Fibroblast of skin of right quadriceps (primary cell): ENCODE data around the gene PLCL1.
A peak's percentile ranks its signal among the peaks of the same experiment; 100 is the strongest.

Experiments used
- DNase-seq: peaks from one replicate; pipeline ENCODE4 v3.0.0-alpha.2; 2013

PLCL1 gene

DNA sequence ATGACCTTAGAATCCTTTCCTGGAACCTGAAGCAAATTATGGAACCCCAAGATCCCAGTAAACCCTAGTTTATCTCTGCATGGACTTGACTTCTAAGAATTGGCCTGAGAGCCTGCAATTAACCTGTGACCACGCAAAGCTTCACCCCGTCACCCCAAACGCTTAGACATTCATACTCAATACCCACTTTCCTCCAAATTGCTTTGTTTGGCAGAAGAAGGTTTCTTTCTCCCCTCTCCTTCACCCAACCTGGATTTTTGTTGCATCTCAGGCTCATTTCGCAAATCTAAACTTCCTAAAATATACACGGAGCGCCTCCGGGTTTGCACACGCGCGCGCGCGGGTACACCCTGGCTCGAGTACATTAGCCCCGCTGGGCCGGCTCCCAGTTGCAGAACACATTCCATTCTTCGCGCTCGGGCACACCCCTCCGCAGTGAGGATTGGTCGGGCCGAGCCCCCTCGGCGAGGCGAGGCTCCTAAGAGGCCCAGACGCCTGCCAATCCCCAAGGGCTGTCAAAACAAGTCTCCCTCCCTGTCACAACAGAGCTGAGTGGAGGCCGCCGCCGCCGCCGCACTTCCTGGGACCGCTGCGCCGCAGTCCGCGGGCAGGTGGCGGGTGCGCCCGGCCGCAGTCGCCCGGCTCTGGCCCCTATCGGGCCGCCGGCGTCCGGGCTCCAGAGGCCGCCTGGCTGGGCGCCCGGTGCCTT is at the start of gene PLCL1:
TSS of gene PLCL1 (plus strand) at position 545 of the 709 bp plus-strand sequence.
- DNase-seq: peak; percentile 92

DNA sequence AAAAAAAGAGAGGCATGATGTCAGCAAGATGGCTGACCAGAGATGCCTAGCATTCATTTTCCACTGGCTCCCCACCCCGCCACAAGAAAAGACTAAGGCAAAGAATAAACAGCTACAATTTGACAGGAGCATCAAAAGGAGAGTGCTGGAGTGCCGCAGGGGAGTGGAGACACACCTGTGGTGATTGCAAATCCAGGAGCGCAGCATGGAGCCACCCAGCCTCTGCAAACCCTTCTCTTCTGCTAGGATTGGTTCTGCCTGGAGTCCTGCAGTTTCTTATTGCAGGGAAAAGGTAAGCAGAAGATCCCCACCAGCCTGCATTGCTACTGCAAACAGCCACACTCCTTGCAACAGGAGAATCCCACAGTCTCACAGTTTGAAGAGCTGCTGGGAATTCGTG is 45.4 kb upstream of the PLCL1 start:
- DNase-seq: no peak

DNA sequence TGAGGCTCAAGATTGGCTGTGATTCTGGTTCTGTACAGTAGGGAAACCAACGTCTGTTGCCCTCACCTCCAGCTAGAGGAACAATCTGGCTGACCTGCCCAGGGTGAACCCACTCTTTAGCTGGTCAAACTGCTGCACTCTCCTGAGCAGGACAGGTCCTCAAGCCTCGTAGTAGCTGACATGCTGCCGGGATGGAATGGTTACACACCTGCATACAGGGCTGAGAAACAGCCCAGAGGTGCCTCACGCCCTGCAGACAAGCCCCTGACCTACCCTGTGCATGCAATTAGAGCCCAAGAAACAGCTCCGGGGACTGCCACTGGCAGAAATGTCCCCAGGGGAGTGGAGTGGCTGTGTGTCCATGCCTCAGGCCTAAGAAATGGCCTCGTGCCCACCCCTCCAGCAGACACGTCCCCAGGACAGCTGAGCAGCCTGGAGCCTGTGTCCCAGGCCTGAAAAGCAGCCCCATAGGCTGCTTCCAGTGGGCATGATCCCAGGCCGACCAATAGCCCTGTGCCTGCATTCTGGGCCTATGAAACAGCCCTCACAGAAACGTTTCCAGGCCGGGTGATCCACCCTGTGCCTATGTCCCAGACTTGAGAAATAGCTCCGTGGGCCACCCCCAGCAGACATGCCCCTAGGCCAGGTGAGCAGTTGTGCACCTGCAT is 44.6 kb upstream of the PLCL1 start:
- no peak for DNase-seq

DNA sequence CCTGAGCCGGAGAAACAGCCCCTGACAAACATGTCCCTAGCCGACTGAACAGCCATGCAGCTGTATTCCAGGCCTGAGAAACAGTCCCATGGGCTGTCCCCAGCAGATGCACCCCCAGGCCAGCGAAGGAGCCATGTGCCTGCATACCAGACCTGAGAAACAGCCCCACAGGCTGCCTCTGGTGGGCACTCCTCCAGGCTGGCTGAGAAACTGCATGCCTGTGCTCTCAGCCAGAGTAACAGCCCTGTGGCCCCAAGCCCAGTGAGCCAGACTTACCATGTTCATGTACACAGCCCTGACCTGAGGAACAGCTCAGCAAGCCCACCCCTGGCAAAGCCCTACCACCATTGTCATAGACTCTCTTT is 44.1 kb upstream of the PLCL1 start:
- DNase-seq: no peak

DNA sequence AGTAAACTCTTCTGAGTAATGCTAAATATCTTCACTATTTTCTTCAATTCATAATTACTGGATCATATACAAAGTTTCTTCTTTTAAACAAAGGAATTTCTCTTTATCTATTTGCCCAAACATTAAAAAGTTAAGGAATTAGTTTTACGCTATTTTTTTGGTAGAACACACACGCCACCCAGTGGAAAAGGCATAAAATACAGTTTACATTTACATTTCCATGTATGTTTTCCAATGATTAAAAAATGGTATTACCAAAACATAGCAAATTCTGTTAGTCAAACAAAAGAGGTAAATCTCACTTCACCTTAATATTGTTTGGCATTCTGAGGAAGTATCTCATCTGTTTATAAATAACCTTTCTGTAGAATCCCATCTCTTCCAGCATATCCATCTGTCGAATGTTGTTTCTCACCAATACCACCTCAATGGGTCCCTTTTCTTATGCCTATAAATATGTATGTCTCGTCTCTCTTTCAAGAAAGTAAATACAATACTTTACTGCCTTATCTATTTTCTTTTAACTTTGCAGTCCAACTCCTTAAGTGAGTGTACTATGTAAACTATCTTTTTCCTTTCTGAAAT is 26.5 kb upstream of the PLCL1 start:
- DNase-seq: peak; percentile 41

DNA sequence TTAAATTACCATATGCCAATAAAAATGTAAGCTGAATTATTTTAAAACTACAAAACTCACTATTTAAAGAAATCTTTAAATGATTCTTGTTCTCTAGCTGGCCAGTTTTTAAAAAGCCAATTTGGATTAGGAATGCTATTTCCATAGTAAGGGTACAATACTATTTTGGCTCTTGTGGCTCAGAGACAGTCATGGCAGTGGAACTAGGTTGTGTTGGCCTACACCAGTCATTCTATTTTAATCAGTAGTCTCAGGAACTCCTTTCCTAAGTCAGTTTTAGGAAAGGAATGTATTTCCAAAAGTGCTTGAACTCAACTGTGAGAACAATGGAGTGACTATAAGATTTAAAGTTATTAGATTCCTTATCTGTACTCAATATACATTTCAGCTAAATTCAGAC is 25.1 kb upstream of the PLCL1 start:
- no peak for DNase-seq

DNA sequence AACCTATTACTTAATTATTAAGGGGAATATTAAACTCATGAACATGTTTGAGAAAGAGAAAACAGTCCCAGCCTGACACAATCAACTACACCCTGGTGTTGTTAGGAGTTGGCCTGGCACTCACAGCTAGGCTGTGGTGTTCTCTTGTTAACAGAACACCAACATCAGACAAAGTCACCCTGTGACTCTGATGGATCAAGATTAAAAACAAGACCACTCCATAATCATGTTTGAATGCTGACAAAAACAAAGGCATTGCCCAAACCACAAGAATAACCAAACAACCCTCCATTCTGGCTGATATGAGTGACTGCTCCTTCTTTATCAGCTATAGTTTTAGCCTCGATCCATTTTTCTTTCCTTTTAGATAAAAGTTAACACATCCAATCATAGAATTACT is 22.3 kb upstream of the PLCL1 start:
- no peak for DNase-seq

DNA sequence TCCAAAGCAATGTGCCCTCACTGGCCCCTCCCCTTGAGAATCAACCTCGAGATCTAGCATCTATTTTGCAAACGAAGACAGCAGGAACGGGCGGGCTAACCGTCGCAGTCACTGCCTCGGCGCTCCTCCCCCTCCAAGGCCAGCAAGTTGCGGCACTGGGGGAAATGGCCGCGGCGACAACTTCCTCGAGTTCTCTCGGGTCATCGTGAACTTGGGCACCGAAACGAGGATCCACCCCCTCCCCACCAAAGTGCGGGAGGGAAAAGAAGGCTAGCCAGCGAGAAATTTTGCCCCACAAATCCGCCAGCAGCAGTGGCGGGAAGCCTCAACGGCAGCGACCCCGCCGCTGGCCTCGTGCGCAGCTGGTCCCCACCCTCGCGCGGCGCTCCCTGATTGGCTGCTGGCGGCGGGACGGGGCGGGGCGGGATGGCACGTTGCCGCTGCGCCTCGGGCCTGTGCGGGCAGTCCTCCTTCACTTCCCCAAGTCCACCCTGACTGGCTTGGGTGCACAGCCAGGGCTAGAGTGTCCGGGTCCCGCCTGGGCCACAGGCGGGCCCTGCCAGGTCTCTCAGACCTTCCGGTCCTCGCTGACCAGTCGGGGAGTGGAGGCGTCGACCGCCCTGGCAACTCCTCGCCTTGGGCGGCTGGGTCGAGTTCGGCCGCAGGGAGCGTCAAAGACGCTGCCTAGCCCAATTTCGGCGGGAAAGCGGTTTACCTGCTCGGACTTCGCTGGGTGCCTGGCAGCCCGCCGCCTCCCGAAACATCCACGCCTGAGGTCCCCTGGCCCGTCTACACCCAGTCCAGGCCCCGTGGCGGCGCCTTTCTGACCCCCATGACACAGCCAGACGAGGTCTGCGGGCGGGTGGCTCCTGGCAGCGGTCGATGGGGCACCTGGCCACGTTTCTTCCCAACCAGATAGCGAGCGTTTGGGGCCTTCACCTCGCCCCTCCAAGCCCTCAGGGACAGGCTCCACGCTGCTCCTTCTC is 19.1 kb upstream of the PLCL1 start, which contains the start of gene BOLL:
TSS of gene BOLL (minus strand) at position 364 of the 986 bp plus-strand sequence. CDS start 3,469 bp downstream, outside the sequence.
- no peak for DNase-seq

DNA sequence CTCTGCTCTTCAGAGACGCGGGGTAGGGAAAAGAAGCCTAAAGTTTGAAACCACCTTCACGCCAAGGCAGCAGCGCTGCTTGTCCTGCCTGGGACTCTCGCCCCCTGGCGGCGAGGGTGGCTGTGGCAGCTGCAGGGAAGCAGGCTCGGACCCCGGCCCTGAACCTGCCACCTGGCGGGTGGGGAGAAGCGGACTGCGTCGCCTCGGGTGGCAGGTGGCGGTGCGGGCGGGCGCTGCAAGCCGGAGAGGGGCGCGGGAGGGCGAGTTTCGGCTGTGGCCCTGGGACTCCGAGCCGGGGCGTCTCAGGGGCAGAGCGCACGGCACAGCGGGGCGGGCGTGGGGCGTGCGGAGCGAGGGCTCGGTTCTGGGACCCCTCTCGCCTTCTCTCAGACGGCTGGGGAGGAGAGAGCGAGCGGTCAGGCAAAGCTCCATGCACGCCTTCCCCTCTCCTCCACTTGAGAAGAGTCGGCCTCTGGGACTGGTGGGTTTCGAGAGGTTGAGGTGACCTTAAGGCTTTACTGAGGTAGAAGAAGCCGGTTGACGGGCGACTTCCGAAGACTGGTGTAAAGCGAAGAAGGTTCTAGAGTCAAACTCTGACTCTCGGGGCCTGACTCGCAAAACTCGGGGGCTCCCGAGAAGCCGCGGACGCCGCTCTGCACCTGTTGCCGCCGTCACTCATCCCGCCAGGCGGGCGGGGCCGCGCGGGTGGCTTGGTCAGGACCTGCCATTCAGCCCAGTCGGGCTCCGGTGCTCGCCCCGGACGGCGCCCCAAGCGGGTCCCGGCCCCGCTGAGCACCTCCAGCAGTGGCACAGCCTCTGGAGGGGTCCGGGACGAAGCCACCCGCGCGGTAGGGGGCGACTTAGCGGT is 18.1 kb upstream of the PLCL1 start:
- DNase-seq: peak; percentile 8

DNA sequence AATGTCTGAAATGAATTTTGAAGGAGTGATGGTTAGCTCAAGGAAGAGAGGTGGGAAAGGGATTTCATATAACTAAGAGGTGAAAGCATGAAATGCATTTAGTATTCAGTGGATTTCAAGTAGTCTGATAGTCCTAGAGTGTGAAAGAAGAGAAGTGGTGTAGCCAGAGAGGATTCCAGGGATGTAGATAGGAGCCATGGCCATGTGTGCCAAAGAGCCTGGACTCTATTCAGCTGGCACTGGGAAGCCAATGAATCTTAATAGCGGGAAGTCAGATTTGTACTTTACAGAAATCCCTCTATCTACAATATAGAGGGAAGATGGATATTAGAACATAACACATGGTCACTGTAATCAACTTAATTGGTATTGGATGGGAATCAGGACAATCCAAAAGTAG is 10.9 kb upstream of the PLCL1 start:
- DNase-seq: no peak

DNA sequence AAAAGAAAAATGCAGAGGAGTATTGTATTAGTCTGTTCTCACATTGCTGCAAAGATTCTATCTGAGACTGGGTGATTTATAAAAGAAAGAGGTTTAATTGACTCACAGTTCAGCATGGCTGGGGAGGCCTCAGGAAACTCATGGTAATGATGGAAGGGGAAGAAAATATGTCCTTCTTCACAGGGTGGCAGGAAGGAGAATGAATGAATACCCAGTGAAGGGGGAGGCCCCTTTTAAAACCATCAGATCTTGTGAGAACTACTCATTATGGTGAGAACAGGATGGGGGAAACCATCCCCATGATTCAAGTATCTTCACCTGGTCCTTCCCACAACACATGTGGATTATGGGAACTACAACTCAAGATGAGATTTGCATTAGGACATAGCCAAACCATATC is 9.1 kb upstream of the PLCL1 start:
- no peak for DNase-seq

DNA sequence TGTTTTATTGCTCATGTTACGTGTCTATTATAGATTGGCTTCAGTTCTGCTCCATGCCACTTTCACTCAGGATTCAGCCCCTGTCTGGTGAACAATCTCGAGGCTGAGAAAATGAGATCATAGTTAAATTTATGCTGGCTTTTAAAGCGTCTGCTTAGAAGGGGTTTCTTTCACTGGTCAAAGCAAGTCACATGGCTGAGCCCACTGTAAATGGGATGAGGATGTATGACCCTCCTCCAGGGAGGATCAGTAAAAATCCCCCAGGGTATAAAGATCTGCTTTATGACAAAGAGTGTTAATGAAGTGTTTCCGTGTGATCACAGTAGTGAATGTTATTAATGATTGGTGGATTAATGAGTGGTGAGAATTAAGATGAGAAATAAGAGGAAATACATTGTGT is 6.2 kb upstream of the PLCL1 start:
- DNase-seq: no peak

DNA sequence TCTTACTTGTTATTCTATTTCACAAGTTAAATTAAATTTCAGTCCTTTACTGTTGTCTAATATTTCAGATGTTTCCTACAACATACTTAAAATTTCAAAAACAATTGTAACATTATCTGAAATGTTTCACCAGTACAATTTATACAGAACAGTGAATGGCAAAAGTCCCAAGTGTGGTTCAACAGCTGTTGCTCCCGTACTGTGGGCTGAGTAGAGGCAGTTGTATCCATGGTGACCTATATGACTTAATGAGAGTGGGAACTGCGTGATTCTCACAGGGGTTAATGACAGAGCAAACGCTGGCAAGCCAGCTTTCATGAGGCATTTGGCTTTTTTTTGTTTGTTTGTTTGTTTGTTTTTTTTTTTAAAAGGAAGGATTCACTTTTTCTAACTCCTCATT is 5.3 kb upstream of the PLCL1 start:
- DNase-seq: no peak

DNA sequence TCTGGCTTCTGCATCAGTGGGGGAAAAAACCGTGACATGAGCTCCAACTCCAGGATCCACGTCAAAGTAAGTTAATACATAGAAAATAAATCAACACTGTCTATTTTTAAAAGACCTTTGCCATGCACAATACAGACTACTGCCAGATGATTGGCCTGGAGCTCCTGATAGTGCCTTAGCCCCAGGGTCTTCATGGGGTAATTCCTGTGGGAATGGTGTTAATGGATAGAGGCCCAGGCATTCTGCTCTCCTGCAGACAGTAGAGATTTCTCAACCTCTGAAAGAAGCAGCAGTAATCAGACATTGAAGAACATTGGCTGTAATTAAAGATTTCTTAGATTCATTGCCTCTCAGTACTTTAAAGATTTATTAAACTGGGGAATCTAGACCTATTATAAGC is 4.3 kb upstream of the PLCL1 start:
- DNase-seq: no peak

DNA sequence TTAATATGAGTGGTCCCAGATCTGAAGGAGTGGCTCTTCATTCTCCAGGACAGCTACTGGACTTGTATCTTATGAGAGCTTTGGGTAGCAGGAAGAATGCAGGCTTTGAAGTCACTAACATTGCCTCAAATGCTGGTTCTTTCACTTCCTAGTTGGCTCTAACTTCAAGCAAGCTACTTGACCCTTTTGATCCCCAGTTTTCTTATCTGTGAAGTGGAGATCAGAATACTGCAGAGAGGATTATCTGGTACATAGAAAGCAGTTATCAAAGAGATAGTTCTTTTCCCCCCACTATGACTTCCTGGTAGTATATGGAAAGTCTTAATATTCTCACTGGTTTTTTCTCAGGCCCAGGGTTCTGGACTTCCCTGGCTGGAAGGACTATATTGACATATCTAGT is 3.4 kb upstream of the PLCL1 start:
- no peak for DNase-seq

DNA sequence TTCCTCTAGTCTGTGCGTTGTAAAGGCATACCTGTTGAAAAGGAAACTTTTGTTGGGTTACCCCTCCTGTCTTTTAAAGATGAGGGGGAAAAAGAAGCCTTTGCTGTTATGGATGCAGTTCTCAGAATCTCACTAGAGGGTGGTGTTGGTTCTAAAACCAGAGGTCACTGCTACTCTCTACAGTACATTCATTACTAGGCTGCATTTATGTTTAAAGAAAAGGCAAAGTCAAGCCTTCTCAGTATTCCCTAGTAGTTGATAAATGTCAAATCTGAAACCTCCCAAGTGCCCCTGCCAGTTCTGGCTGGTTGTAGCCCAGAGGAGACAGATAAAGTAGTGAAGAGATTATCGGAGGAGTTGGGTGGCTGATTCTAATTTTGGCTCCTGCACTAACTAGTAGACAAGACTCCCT is 1.4 kb upstream of the PLCL1 start:
- DNase-seq: peak; percentile 54

DNA sequence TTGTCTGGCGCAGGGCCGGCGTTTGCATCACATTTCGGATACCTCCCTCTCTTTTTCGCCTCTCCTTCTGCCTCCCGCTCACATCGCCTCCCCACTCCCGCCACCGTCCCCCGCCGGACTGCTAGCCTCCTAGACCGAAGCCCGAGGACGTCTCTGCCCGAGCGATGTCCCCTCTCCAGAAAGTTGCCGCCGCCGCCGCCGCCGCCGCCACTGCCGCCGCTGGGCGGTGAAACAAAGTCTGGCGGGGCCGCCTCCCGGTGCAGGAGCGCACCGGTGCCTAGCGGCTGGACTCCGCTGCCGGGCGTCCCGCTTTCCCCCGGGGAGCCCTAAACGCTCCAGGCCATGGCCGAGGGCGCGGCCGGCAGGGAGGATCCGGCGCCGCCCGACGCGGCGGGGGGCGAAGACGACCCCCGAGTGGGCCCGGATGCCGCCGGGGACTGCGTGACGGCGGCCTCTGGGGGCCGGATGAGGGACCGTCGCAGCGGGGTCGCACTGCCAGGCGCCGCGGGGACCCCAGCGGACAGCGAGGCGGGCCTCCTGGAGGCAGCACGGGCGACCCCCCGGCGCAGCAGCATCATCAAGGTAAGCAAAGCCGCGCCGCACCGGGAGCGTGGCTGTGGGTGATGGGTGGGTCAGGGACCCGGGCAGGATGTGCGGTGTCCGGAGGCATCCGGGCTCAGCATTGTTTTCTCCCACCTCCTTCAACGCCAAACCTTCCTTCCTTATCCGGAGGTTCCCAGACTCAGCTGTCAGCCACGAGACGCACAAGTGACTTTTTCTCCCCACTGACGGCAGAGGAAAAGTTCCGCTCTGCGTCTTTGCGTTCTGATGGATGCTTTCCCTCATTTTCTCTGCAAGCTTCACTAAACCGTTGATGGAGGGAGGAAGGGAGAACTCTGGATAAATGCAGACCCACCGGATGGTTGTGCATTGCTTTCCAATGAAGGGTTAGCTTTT is 643 bp downstream of the PLCL1 start:
- no peak for DNase-seq

DNA sequence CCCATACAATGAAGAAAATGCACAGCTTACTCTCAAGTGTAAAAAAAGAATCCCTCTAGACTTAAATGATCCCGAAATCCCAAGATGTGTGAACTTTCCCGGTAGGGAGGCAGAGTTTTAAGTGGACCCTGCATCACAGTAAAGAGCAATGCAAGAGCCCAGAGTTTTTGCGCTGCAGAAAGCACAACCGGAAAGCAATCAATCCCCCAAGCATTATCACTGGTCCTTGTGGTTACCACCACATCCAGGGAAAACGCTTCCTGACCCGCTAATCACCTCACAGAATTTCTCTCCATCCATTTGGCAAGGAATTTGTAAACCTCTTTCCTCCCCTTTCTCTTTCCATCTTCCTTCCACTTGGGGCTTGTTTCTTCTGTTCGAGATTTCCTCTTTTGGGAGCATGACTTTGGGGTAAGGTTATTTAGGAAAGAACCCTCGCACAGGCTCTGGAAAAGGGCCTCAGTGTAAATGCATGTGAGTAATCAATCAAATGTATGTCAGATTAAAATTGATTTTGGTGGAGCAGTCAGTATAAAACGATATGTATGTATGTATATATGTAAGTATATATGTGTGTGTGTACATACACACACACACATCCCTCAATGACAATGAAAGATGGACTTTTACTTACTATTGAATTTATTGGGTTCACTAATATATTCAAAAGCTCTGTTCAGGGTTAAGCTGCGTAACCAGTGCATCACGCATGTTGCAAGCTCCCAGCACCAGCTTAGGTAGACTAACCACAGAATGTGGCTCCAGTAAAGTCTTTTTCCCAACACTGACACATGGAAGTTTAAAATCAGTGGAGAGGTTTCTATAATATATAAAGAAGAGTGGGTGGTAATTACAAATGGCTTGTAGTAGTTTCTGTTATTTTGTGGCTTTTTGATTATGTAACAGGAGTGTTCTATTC is 1.6 kb downstream of the PLCL1 start:
- no peak for DNase-seq

DNA sequence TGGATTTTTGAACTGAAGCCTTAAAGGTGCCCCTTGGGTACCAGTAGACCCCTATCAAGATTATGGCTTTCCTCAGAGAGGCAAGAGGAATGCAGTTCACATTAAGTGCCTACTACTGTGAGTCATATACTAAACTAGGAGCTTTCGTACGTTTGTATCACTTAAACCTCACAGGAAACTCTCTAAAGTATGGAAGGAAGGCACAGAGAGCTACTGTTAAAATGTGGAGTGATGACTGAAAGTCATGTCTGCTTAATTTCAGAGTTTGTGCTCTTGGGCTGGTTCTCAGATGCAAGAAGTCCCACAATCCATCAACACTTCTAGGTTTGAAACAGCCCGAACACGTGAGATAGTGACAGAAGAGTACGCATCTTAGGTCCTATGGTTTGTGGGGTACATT is 4.7 kb downstream of the PLCL1 start:
- no peak for DNase-seq

DNA sequence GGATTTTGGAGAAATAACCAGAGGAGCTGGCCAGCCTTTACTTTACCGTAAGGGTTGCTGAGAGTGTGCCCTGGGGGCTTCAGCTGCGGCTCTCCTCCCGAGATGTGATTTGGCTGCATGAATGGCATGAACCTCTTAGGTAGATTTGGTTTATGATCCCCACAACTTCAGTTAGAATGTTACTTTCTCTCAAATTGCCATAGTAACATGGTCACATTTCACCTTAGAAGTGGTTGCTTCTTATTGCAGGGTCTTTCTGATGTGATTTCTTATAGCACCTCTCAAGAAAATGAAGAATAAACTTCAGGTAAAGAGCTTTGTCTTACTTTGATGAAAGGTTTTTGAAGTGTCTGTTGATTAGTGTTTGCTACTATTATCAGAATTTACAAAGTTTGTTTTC is 5.6 kb downstream of the PLCL1 start:
- no peak for DNase-seq
